Lung (tissue), 12 donors: ENCODE measurements around the gene R3HCC1L. TPM values are rescaled to one million over a fixed set of nuclear protein-coding genes. Genes with fewer than 3 reads are reported as not detected.

Source experiments
- ATAC-seq: fragments of 200-7000 bp; cut with Tn5 transposase; one replicate; pipeline ENCODE4 v1.9.1; 2020; ENCODE audit warnings: moderate number of reproducible peaks; ENCODE audit not compliant: insufficient read depth, low FRiP score
- DNase-seq, 3 donors: peaks; one replicate each; pipeline ENCODE4 v3.0.0-alpha.2; 2013 to 2017
- H3K27ac ChIP-seq, 2 donors: one replicate each; pipeline ENCODE4 v1.5.1; 2013; ENCODE audit warnings: mild to moderate bottlenecking in 2 of 2, moderate library complexity in 2 of 2, control low read depth in 1 of 2, inconsistent platforms in 1 of 2, low read depth in 1 of 2, low read length in 1 of 2
- H3K27me3 ChIP-seq, 3 donors: one replicate each; pipeline ENCODE4 v1.5.1; 2013; ENCODE audit warnings: low read length in 2 of 3; ENCODE audit not compliant: control insufficient read depth in 3 of 3, insufficient read depth in 3 of 3
- H3K36me3 ChIP-seq, 4 donors: one replicate each; pipeline ENCODE4 v1.5.1; 2013; ENCODE audit warnings: low read length in 4 of 4, mild to moderate bottlenecking in 1 of 4, moderate library complexity in 1 of 4; ENCODE audit not compliant: control insufficient read depth in 4 of 4, insufficient read depth in 4 of 4
- H3K4me1 ChIP-seq, 5 donors: one replicate each; pipeline ENCODE4 v1.5.1; 2013; ENCODE audit warnings: low read length in 5 of 5, mild to moderate bottlenecking in 2 of 5, moderate library complexity in 1 of 5; ENCODE audit not compliant: control insufficient read depth in 5 of 5, insufficient read depth in 5 of 5
- H3K4me3 ChIP-seq: one replicate; pipeline ENCODE4 v1.5.1; 2013; ENCODE audit warnings: mild to moderate bottlenecking, control low read depth, moderate library complexity
- H3K9ac ChIP-seq, 2 donors: one replicate each; pipeline ENCODE4 v1.5.1; 2013; ENCODE audit warnings: low read length in 2 of 2, control low read depth in 1 of 2; ENCODE audit not compliant: insufficient read depth in 1 of 2
- H3K9me3 ChIP-seq, 4 donors: one replicate each; pipeline ENCODE4 v1.5.1; 2013; ENCODE audit warnings: low read length in 3 of 4, mild to moderate bottlenecking in 1 of 4, moderate library complexity in 1 of 4; ENCODE audit not compliant: control insufficient read depth in 4 of 4, insufficient read depth in 3 of 4
- WGBS, 2 donors: extraction: QIAGEN DNeasy Blood & Tissue Kit; methylation state at CpG; one replicate each; pipeline ENCODE4 v1.1.7; 2013; 5-methylcytosine and 5-hydroxymethylcytosine counted together
- polyA plus RNA-seq, 2 donors: library from polyadenylated mRNA; stranded (reverse); fragments of 200-250 nt; gene quantifications; one replicate each; pipeline ENCODE4 v1.2.1, GENCODE V29; 2013
- total RNA-seq, 2 donors: library from RNA; depleted of rRNA in 1 of 2; stranded (reverse); fragments of >200 nt in 1 of 2; gene quantifications; one replicate each; pipeline ENCODE4 v1.2.1, GENCODE V29; 2014 to 2021
- TF ChIP-seq, protein P1 (sequence below): IDR thresholded peaks from 2 replicates; pipeline ENCODE4 v1.5.1; 2012; ENCODE audit warnings: mild to moderate bottlenecking; ENCODE audit errors: control extremely low read depth, extremely low read depth
- donor health status: control.
- donor health status: control.
- donor health status: Bipolar disorder and iron deficiency.
- donor health status: healthy.
- donor health status: DM: yes; HTN: yes; CAD: no.

R3HCC1L gene
- total and polyA plus RNA-seq, 4 donors, result 5.0 to 39.4 (median 11.3) TPM

GRCh38 chr10:98257198-98257597 lies 122.7 kb downstream of the R3HCC1L start:
- WGBS, 2 donors, result 94 to 96% methylated on average over 12 of the region's 12 CpGs
- Histone ChIP-seq H3K4me3 (no peak overlapping the region), H3K4me1 (no peaks in the 10 kb centered on the region), H3K36me3 (peaks cover 0 to 9% (median 2%) of the 10 kb centered on the region in 4 donors), H3K27ac (no peak overlapping the region), H3K27me3 (no peaks in the 10 kb centered on the region), H3K9ac (no peak overlapping the region), H3K9me3 (no peaks in the 10 kb centered on the region)
- TF ChIP-seq, protein P1, sequence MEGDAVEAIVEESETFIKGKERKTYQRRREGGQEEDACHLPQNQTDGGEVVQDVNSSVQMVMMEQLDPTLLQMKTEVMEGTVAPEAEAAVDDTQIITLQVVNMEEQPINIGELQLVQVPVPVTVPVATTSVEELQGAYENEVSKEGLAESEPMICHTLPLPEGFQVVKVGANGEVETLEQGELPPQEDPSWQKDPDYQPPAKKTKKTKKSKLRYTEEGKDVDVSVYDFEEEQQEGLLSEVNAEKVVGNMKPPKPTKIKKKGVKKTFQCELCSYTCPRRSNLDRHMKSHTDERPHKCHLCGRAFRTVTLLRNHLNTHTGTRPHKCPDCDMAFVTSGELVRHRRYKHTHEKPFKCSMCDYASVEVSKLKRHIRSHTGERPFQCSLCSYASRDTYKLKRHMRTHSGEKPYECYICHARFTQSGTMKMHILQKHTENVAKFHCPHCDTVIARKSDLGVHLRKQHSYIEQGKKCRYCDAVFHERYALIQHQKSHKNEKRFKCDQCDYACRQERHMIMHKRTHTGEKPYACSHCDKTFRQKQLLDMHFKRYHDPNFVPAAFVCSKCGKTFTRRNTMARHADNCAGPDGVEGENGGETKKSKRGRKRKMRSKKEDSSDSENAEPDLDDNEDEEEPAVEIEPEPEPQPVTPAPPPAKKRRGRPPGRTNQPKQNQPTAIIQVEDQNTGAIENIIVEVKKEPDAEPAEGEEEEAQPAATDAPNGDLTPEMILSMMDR, result no peak
- no peak for ATAC-seq
- no peak for DNase-seq

- H3K9me3 ChIP-seq, result no peaks in the 10 kb centered on the region
- H3K9ac ChIP-seq, result no peak overlapping the region
- no peak for ATAC-seq
- H3K27ac ChIP-seq, result no peak overlapping the region
- peaks cover 0 to 8% (median 2%) of the 10 kb centered on the region in 4 donors for H3K36me3 ChIP-seq
- TF ChIP-seq, protein P1, result no peak
- H3K27me3 ChIP-seq, result no peaks in the 10 kb centered on the region
- 90 to 94% methylated on average over 16 of the region's 16 CpGs for WGBS, 2 donors
- H3K4me3 ChIP-seq, result no peak overlapping the region
- DNase-seq, result no peak
- H3K4me1 ChIP-seq, result no peaks in the 10 kb centered on the region
Observed at GRCh38 chr10:98257961-98258360, 123.5 kb downstream of the R3HCC1L start.

GRCh38 chr10:98258683-98259454 lies 124.4 kb downstream of the R3HCC1L start:
- H3K9me3 ChIP-seq, result no peaks in the 10 kb centered on the region
- H3K27me3 ChIP-seq, result no peaks in the 10 kb centered on the region
- no peak overlapping the region for H3K27ac ChIP-seq
- no peak for ATAC-seq
- H3K4me1 ChIP-seq, result no peaks in the 10 kb centered on the region
- no peak overlapping the region for H3K9ac ChIP-seq
- H3K4me3 ChIP-seq, result no peak overlapping the region
- peaks cover 0 to 8% (median under 1%) of the 10 kb centered on the region in 4 donors for H3K36me3 ChIP-seq
- 87 to 89% methylated on average over 13 of the region's 13 CpGs for WGBS, 2 donors
- no peak for DNase-seq
- TF ChIP-seq, protein P1, result no peak
